Measurements from ENCODE around the gene AKR1D1.

- TF ChIP-seq GATA2 (IDR thresholded peaks at IDR 0.05; ENCODE audit: low read depth, low read length), result no peak
- no peak for TF ChIP-seq GATA3 (IDR thresholded peaks at IDR 0.05; ENCODE audit: low read depth, low read length)
These were observed 48.9 kb downstream of the AKR1D1 start for GRCh38 chr7:138125119-138125518.
